OCI-LY1 (cell line): ENCODE results near the gene NOX1.

Experiments
- H2AFZ ChIP-seq: fragments of 200-600 bp; sonication (generic), shearing (Covaris generic); 2 replicates; pipeline ENCODE4 v1.6.0; 2014; ENCODE audit warnings: antibody characterized with exemption, mild to moderate bottlenecking, low read length
- H3F3A ChIP-seq: fragments of 200-600 bp; sonication (generic), shearing (Covaris generic); 2 replicates; pipeline ENCODE4 v1.6.0; 2014; ENCODE audit warnings: mild to moderate bottlenecking, antibody characterized with exemption, low read length, moderate library complexity; ENCODE audit not compliant: insufficient read depth
- H3K27ac ChIP-seq: fragments of 200-600 bp; sonication (generic); 2 replicates; pipeline ENCODE4 v1.5.1; 2014; ENCODE audit warnings: low read length, mixed run types, mild to moderate bottlenecking, low read depth; ENCODE audit not compliant: poor library complexity, severe bottlenecking
- H3K27me3 ChIP-seq: fragments of 200-600 bp; sonication (generic); 2 replicates; pipeline ENCODE4 v1.6.0; 2014; ENCODE audit warnings: antibody characterized with exemption, mild to moderate bottlenecking, low read length, moderate library complexity; ENCODE audit not compliant: insufficient read depth
- H3K36me3 ChIP-seq: fragments of 200-600 bp; sonication (generic); 2 replicates; pipeline ENCODE4 v1.6.1; 2014; ENCODE audit warnings: mild to moderate bottlenecking, antibody characterized with exemption, low read length, moderate library complexity, mixed read lengths; ENCODE audit not compliant: insufficient read depth
- H3K4me1 ChIP-seq: fragments of 200-600 bp; sonication (generic); 2 replicates; pipeline ENCODE4 v1.5.1; 2014; ENCODE audit warnings: mild to moderate bottlenecking, low read length, moderate library complexity; ENCODE audit not compliant: insufficient read depth, severe bottlenecking
- H3K4me2 ChIP-seq: fragments of 200-600 bp; sonication (generic), shearing (Covaris generic); 2 replicates; pipeline ENCODE4 v1.6.1; 2014; ENCODE audit warnings: low read length
- H3K4me3 ChIP-seq: fragments of 200-600 bp; sonication (generic); 2 replicates; pipeline ENCODE4 v1.5.1; 2014; ENCODE audit warnings: low read length, low read depth, mild to moderate bottlenecking, mixed read lengths; ENCODE audit not compliant: poor library complexity, severe bottlenecking
- H3K79me2 ChIP-seq: fragments of 200-600 bp; shearing (Covaris generic); 2 replicates; pipeline ENCODE4 v1.6.1; 2016; ENCODE audit warnings: mixed run types, low read length, mixed read lengths; ENCODE audit not compliant: insufficient read depth
- H3K9ac ChIP-seq: fragments of 200-600 bp; sonication (generic), shearing (Covaris generic); 2 replicates; pipeline ENCODE4 v1.6.1; 2014; ENCODE audit warnings: mild to moderate bottlenecking, low read length, mixed read lengths
- H3K9me2 ChIP-seq: fragments of 200-600 bp; sonication (generic), shearing (Covaris generic); 2 replicates; pipeline ENCODE4 v1.6.1; 2014; ENCODE audit warnings: low read depth, mild to moderate bottlenecking, low read length, mixed read lengths
- H3K9me3 ChIP-seq: fragments of 200-600 bp; shearing (Covaris generic); 2 replicates; pipeline ENCODE4 v1.6.1; 2014; ENCODE audit warnings: low read length, mixed read lengths
- H4K20me1 ChIP-seq: fragments of 200-600 bp; sonication (generic), shearing (Covaris generic); 2 replicates; pipeline ENCODE4 v1.6.0; 2016; ENCODE audit warnings: mild to moderate bottlenecking, low read length; ENCODE audit not compliant: insufficient read depth
- EZH2 ChIP-seq: fragments of 200-600 bp; sonication (generic), shearing (Covaris generic); IDR thresholded peaks from 2 replicates; pipeline ENCODE4 v1.8.0; 2017; ENCODE audit warnings: borderline replicate concordance, mixed run types, mild to moderate bottlenecking, antibody characterized with exemption, low read length, moderate library complexity, mixed read lengths
- TF ChIP-seq, protein P1 (sequence below): fragments of 200-600 bp; sonication (generic), shearing (Covaris generic); IDR thresholded peaks from 2 replicates; pipeline ENCODE4 v1.5.1; 2017; ENCODE audit warnings: mild to moderate bottlenecking, antibody characterized with exemption, low read length, moderate library complexity, mixed read lengths

Gene NOX1

DNA sequence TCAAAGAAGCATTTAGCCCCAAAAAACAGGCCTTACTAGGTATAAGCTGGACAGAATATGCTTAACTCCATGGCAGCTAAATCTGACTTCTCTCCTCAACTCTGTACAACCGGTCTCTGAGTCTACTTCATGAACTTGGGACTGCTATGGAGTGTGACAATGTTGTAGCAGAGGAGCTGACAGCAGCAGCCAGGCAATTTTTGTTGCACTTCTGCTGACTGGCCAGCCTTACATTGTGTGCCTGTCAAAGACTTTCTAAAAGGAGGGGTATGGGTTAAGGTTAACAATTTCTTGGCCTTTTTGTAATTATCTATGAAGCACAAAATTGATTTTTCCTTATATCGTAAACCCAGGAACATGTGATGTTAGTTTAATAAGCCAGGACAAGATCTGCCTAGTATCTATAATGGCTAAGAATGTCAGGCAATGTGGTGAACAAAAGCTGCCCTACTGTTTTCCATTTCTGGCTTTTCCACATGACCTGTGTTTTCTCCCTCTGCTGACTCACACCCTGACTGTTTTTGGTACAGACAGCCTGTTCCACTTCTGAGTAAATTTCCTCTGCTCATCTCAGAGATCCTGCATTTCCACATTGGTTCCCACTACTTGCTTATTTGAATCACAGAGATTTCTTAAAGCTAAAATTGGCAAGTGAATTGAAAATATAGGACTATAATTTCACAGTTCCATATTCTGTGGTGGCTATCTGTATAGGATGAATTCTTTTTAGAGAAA, 9.3 kb downstream of the NOX1 start:
- no peak overlapping the region for H3K4me3 ChIP-seq

DNA sequence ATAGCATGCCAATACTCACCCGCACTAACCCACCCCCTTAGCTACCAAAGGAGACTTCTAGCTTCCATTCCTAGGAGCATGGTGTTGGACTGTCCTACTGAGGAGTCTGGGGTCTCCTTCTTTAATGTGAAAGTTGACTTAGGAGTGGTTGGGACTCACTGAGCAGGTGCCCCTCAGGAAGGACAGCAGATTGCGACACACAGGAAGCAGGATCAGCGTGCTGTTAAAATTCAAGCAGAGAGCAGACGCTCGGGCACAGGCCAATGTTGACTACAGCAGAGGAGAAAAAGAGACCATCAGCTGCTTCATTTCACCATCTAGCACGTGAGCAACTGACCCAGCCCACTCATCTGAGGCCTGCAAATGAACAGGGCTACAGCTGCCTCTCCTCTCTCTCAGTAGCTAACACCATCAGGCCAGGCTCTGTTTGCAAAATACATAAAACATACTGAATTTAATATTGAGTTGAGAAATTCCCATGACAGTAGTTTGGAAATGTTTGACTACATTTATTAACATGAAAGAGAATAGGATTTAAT, 10.8 kb downstream of the NOX1 start:
- no peaks in the 10 kb centered on the region for H3K4me1 ChIP-seq
- H3K9me3 ChIP-seq = no peaks in the 10 kb centered on the region
- no peak overlapping the region for H3K4me3 ChIP-seq
- H3K36me3 ChIP-seq = no peaks in the 10 kb centered on the region
- no peak overlapping the region for H2AFZ ChIP-seq
- H3K4me2 ChIP-seq = no peak overlapping the region
- H3F3A ChIP-seq = no peaks in the 10 kb centered on the region
- TF ChIP-seq EZH2 = no peak
- TF ChIP-seq, protein P1, sequence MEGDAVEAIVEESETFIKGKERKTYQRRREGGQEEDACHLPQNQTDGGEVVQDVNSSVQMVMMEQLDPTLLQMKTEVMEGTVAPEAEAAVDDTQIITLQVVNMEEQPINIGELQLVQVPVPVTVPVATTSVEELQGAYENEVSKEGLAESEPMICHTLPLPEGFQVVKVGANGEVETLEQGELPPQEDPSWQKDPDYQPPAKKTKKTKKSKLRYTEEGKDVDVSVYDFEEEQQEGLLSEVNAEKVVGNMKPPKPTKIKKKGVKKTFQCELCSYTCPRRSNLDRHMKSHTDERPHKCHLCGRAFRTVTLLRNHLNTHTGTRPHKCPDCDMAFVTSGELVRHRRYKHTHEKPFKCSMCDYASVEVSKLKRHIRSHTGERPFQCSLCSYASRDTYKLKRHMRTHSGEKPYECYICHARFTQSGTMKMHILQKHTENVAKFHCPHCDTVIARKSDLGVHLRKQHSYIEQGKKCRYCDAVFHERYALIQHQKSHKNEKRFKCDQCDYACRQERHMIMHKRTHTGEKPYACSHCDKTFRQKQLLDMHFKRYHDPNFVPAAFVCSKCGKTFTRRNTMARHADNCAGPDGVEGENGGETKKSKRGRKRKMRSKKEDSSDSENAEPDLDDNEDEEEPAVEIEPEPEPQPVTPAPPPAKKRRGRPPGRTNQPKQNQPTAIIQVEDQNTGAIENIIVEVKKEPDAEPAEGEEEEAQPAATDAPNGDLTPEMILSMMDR = no peak
- no peak overlapping the region for H3K9ac ChIP-seq
- H4K20me1 ChIP-seq = no peaks in the 10 kb centered on the region
- no peak overlapping the region for H3K27ac ChIP-seq
- H3K79me2 ChIP-seq = no peaks in the 10 kb centered on the region
- H3K9me2 ChIP-seq = no peaks in the 10 kb centered on the region
- H3K27me3 ChIP-seq = no peaks in the 10 kb centered on the region

More for the DNA sequence above, 9.3 kb downstream of the NOX1 start:
- Histone ChIP-seq H3K79me2 (no peaks in the 10 kb centered on the region), H4K20me1 (no peaks in the 10 kb centered on the region), H3K9ac (no peak overlapping the region), H3F3A (no peaks in the 10 kb centered on the region), H3K9me3 (no peaks in the 10 kb centered on the region), H3K36me3 (no peaks in the 10 kb centered on the region), H3K4me2 (no peak overlapping the region), H2AFZ (no peak overlapping the region), H3K27me3 (no peaks in the 10 kb centered on the region), H3K9me2 (no peaks in the 10 kb centered on the region), H3K27ac (no peak overlapping the region), H3K4me1 (no peaks in the 10 kb centered on the region)
- TF ChIP-seq, protein P1 = no peak
- TF ChIP-seq EZH2 = no peak

DNA sequence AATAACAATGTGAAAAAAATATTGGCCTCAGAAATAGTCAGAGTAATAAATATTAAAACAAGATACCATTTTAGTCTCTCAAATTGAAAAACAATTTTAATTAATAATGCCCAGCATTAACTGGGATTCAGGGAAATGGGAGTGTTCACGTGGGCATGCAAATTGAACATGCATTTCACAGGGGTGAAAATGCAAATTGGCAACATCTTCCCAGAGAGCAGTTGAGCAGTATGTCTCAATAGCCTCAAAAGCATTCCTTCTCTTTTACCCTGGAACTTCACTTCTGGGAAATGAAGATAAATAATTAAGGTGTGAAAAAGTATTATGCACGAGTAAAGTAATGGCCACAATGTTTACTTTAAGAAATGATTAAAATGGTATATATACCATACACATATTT, 21.3 kb downstream of the NOX1 start:
- no peak overlapping the region for H3K9ac ChIP-seq
- no peaks in the 10 kb centered on the region for H3K9me2 ChIP-seq
- H3K79me2 ChIP-seq = no peaks in the 10 kb centered on the region
- no peaks in the 10 kb centered on the region for H4K20me1 ChIP-seq
- no peaks in the 10 kb centered on the region for H3K27me3 ChIP-seq
- TF ChIP-seq, protein P1 = no peak
- TF ChIP-seq EZH2 = no peak
- no peak overlapping the region for H3K27ac ChIP-seq
- no peak overlapping the region for H3K4me2 ChIP-seq
- H2AFZ ChIP-seq = no peak overlapping the region
- H3K9me3 ChIP-seq = no peaks in the 10 kb centered on the region
- H3K36me3 ChIP-seq = no peaks in the 10 kb centered on the region
- H3K4me1 ChIP-seq = no peaks in the 10 kb centered on the region
- H3F3A ChIP-seq = no peaks in the 10 kb centered on the region
- H3K4me3 ChIP-seq = no peak overlapping the region
